Measurements from ENCODE around the gene UBL4B.

Gene UBL4B

GRCh38 chr1:110153407-110153950 lies 41.2 kb downstream of the UBL4B start:
- H3K9me3 ChIP-seq (ENCODE audit: control insufficient read depth, insufficient read depth, low read depth, low read length), result no peaks in the 10 kb centered on the region
- POLR2A ChIA-PET, result no interaction called here

DNA sequence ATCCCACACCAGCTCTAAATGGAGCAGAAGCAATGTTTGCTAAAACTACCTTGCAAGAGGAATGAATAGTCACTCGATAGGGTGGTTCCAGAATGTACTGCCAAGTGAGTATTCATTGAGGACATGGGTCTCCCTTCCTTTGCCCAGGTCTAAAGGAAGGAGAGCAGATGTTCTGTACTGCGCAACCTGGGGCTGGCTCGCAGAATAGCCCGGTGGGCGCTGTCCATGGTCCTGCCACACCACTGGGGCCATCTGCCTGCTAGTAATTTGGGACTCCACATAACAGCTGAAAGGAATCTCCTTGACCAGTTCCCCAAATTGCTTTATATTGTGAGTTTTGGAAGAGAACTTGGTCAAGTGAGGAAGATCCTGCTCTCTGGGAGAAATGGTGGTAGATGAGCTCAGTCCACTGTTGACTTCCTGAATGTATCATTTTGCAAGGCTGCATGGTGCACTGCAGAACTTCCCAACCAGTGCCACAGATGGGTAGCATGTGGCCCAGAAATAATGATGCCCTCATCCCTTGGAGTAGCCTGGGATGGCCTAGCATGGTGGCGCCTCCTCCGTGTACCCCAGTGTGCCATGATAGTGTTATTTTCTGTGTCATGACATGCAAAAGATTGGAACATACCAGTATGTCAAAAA lies 43.8 kb downstream of the UBL4B start:
- H3K36me3 ChIP-seq (ENCODE audit: control insufficient read depth in 2 of 2, insufficient read depth in 1 of 2, low read length in 2 of 2), result no peaks in the 10 kb centered on the region
- H3K4me1 ChIP-seq (ENCODE audit: control insufficient read depth, insufficient read depth, low read length), result no peaks in the 10 kb centered on the region
- no peak for TF ChIP-seq ZNF184 (tag by site-specific recombination; IDR thresholded peaks at IDR 0.05)
- TF ChIP-seq, protein P1, sequence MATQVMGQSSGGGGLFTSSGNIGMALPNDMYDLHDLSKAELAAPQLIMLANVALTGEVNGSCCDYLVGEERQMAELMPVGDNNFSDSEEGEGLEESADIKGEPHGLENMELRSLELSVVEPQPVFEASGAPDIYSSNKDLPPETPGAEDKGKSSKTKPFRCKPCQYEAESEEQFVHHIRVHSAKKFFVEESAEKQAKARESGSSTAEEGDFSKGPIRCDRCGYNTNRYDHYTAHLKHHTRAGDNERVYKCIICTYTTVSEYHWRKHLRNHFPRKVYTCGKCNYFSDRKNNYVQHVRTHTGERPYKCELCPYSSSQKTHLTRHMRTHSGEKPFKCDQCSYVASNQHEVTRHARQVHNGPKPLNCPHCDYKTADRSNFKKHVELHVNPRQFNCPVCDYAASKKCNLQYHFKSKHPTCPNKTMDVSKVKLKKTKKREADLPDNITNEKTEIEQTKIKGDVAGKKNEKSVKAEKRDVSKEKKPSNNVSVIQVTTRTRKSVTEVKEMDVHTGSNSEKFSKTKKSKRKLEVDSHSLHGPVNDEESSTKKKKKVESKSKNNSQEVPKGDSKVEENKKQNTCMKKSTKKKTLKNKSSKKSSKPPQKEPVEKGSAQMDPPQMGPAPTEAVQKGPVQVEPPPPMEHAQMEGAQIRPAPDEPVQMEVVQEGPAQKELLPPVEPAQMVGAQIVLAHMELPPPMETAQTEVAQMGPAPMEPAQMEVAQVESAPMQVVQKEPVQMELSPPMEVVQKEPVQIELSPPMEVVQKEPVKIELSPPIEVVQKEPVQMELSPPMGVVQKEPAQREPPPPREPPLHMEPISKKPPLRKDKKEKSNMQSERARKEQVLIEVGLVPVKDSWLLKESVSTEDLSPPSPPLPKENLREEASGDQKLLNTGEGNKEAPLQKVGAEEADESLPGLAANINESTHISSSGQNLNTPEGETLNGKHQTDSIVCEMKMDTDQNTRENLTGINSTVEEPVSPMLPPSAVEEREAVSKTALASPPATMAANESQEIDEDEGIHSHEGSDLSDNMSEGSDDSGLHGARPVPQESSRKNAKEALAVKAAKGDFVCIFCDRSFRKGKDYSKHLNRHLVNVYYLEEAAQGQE (tag by site-specific recombination; IDR thresholded peaks at IDR 0.05), result peak; percentile 99
- H3K27ac ChIP-seq (ENCODE audit: extremely low read depth, low read depth, low read length), result no peak overlapping the region
- H3K9me3 ChIP-seq (ENCODE audit: control insufficient read depth, insufficient read depth, low read depth, low read length), result no peaks in the 10 kb centered on the region
- H3K4me3 ChIP-seq (ENCODE audit: low read depth, low read length), result no peak overlapping the region
- POLR2A ChIA-PET, result no interaction called here
- CTCF ChIA-PET, result interaction anchor here (2.0 kb wide), 1 partner anchor 41 kb away, joined by 5 read pairs; no protein-coding TSS in a partner anchor

More at GRCh38 chr1:110153407-110153950, 41.2 kb downstream of the UBL4B start:
- TF ChIP-seq, protein P2, sequence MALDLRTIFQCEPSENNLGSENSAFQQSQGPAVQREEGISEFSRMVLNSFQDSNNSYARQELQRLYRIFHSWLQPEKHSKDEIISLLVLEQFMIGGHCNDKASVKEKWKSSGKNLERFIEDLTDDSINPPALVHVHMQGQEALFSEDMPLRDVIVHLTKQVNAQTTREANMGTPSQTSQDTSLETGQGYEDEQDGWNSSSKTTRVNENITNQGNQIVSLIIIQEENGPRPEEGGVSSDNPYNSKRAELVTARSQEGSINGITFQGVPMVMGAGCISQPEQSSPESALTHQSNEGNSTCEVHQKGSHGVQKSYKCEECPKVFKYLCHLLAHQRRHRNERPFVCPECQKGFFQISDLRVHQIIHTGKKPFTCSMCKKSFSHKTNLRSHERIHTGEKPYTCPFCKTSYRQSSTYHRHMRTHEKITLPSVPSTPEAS (tag by site-specific recombination; IDR thresholded peaks at IDR 0.05), result peak; percentile 62
- TF ChIP-seq ZBTB17 (tag by site-specific recombination; IDR thresholded peaks at IDR 0.05) (peak; percentile 63), ZNF785 (tag by site-specific recombination; IDR thresholded peaks at IDR 0.05) (no peak)
- H3K4me3 ChIP-seq (ENCODE audit: low read depth, low read length), result no peak overlapping the region
- H3K36me3 ChIP-seq (ENCODE audit: control insufficient read depth in 2 of 2, insufficient read depth in 1 of 2, low read length in 2 of 2), result no peaks in the 10 kb centered on the region
- CTCF ChIA-PET, result interaction anchor here (0.6 to 1.0 kb wide), 2 partner anchors 37 to 716 kb away, joined by 3 to 4 read pairs; no protein-coding TSS in a partner anchor
- H3K27ac ChIP-seq (ENCODE audit: extremely low read depth, low read depth, low read length), result no peak overlapping the region
- H3K4me1 ChIP-seq (ENCODE audit: control insufficient read depth, insufficient read depth, low read length), result no peaks in the 10 kb centered on the region

DNA sequence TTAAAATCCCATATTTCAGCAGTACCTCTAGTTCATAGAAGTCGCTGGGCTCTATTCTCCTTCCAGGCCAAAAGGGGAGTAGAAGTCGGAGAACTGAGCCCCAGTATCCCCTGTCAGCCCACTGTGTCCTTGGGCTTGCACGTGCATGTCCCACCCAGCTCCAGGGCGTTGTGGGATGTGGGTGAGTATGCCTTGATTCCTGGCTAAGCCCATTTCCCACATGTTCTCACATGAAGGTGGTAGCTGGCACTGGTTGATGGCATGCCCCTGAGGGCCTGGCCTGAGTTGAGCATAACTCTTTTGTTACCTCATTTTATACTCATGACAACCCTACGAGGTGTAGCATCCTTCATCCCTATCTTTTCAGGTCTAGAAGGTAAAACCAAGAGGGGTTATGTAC lies 46.0 kb downstream of the UBL4B start:
- ChIA-PET CTCF (no interaction called here), POLR2A (no interaction called here)
- TF ChIP-seq ZNF555 (tag by site-specific recombination; conservative IDR thresholded peaks at IDR 0.05), result no peak
- TF ChIP-seq AEBP2 (tag by site-specific recombination; IDR thresholded peaks at IDR 0.05; ENCODE audit: borderline replicate concordance), result no peak
- TF ChIP-seq ZFHX2 (tag by site-specific recombination; conservative IDR thresholded peaks at IDR 0.05), result no peak
- TF ChIP-seq ZNF175 (tag by site-specific recombination; IDR thresholded peaks at IDR 0.05), result no peak
- TF ChIP-seq, protein P3, sequence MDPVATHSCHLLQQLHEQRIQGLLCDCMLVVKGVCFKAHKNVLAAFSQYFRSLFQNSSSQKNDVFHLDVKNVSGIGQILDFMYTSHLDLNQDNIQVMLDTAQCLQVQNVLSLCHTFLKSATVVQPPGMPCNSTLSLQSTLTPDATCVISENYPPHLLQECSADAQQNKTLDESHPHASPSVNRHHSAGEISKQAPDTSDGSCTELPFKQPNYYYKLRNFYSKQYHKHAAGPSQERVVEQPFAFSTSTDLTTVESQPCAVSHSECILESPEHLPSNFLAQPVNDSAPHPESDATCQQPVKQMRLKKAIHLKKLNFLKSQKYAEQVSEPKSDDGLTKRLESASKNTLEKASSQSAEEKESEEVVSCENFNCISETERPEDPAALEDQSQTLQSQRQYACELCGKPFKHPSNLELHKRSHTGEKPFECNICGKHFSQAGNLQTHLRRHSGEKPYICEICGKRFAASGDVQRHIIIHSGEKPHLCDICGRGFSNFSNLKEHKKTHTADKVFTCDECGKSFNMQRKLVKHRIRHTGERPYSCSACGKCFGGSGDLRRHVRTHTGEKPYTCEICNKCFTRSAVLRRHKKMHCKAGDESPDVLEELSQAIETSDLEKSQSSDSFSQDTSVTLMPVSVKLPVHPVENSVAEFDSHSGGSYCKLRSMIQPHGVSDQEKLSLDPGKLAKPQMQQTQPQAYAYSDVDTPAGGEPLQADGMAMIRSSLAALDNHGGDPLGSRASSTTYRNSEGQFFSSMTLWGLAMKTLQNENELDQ (tag by site-specific recombination; IDR thresholded peaks at IDR 0.05; ENCODE audit: low read depth), result no peak
- TF ChIP-seq, protein P4, sequence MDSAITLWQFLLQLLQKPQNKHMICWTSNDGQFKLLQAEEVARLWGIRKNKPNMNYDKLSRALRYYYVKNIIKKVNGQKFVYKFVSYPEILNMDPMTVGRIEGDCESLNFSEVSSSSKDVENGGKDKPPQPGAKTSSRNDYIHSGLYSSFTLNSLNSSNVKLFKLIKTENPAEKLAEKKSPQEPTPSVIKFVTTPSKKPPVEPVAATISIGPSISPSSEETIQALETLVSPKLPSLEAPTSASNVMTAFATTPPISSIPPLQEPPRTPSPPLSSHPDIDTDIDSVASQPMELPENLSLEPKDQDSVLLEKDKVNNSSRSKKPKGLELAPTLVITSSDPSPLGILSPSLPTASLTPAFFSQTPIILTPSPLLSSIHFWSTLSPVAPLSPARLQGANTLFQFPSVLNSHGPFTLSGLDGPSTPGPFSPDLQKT (IDR thresholded peaks at IDR 0.05; ENCODE audit: borderline replicate concordance, low read depth, low read length), result no peak
- H3K27ac ChIP-seq (ENCODE audit: extremely low read depth, low read depth, low read length), result no peak overlapping the region
- H3K36me3 ChIP-seq (ENCODE audit: control insufficient read depth in 2 of 2, insufficient read depth in 1 of 2, low read length in 2 of 2), result no peaks in the 10 kb centered on the region
- no peaks in the 10 kb centered on the region for H3K4me1 ChIP-seq (ENCODE audit: control insufficient read depth, insufficient read depth, low read length)
- H3K9me3 ChIP-seq (ENCODE audit: control insufficient read depth, insufficient read depth, low read depth, low read length), result no peaks in the 10 kb centered on the region
- no peak overlapping the region for H3K4me3 ChIP-seq (ENCODE audit: low read depth, low read length)

Measured in HEK293 (cell line).